Gastroesophageal sphincter (tissue), 3 donors: Measurements from ENCODE around the gene MTA1.

ENCODE experiments used
- CTCF ChIP-seq, 4 experiments: fragments of 200-600 bp in 2 of 4; fragments of 450-650 bp in 2 of 4; sonication (generic) in 1 of 4; IDR thresholded peaks; one replicate each; pipeline ENCODE4 v1.5.1; 2017 to 2019; ENCODE audit warnings: antibody characterized with exemption in 4 of 4, mild to moderate bottlenecking in 2 of 4, moderate library complexity in 2 of 4
- EP300 ChIP-seq: sonication (generic); formaldehyde crosslinking; IDR thresholded peaks from one replicate; pipeline ENCODE4 v1.6.1; 2017; ENCODE audit warnings: antibody characterized with exemption, mild to moderate bottlenecking
- POLR2AphosphoS5 ChIP-seq: sonication (generic); formaldehyde crosslinking; IDR thresholded peaks from one replicate; pipeline ENCODE4 v1.6.1; 2017; ENCODE audit warnings: antibody characterized with exemption

- no peak for TF ChIP-seq CTCF (IDR thresholded peaks at IDR 0.05)
- no peak for TF ChIP-seq POLR2AphosphoS5
- TF ChIP-seq EP300: no peak
Observed at GRCh38 chr14:105503935-105504692, 84.5 kb downstream of the MTA1 start.
